HG02852 (cell line): ENCODE results near the gene SHOX.
"Not testable (repeated sequence)": the region's sequence is repeated elsewhere in the genome, so short reads cannot be mapped to it uniquely, and the experiment has no call there.

Experiments
- ATAC-seq: cut with Tn5 transposase; IDR thresholded peaks from one replicate; pipeline ENCODE4 v1.9.1; 2021; ENCODE audit warnings: mild to moderate bottlenecking, moderate library complexity; ENCODE audit not compliant: unreplicated experiment

The SHOX gene

GRCh38 chrX:636981-637659 lies 6.5 kb downstream of the SHOX start:
- no peak for ATAC-seq

- ATAC-seq = no peak
These were observed 7.3 kb downstream of the SHOX start for GRCh38 chrX:637660-638481.

DNA sequence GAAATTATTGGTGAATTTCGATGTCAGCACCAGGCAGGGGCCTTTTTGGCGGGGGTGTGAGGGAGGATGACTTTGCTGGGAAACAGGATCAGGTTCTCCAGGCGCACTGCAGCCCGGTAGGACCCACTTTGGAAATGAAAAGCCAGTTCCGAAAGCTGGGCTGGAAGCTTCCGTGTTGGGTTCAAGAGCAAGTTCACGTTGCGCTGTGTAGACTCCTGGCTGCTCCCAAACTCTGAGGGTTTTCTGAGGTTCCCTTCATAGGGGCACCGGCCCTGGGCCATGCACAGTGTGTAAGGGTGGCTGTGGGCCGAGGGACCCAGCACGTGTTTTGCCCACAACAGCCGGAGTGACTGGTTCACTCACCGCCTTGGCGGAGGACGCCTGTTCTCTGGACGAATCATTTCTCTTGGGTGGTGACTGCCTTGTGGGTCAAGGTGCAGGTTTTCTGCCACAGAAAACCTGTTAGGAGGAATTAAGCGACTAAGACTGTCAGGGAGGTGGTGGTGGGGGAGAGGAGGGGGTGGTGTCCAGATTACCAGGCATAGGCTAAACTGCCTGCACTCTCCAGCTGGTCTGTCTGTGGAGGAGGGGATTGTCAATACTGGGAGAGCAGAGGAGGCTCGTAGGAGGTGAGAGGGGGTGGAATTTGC lies 8.0 kb downstream of the SHOX start:
- ATAC-seq = no peak

GRCh38 chrX:639151-639550 lies 8.6 kb downstream of the SHOX start:
- ATAC-seq = no peak

GRCh38 chrX:640641-641040 lies 10.1 kb downstream of the SHOX start:
- ATAC-seq = no peak

DNA sequence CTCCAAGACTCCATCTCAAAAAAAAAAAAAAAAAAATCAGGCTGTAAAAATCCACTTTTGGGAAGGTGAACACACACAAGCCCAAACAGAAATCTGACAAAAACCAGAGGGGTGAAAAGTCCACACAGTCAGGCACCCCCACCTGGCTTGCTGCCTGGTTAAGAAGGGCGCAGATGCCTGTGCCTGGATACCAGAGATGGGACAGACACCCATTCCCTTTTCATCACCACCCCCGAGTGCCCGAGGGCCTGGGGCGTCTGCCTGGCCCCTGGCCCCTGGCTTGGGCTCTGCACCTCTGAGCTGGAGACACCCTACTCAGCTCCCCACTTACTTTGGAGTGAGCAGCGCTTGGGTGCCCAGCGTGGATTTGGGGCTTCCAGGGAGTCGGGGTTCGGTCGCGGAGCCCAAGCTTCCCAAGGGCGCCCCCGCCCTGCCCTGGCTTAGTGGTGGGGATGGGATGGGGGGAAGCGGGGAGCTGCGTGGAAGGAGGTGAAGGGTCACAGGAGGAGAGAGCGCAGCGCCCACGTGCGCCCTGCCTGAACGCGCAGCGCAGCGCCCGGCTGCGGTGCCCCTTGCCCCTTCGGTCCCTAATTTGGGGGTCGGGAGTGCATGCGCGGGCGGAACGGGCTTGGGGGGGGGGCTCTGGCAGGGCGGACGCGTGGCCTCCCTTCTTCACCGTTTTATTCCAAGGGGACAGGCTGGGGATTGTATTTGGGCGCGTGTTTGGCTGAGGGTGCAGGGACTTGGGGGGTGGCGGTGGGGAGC lies 11.3 kb downstream of the SHOX start:
- ATAC-seq = no peak

- ATAC-seq = no peak
These were observed 12.0 kb downstream of the SHOX start for GRCh38 chrX:642436-643240.

- no peak for ATAC-seq
These were observed 12.6 kb downstream of the SHOX start for GRCh38 chrX:643241-643595.

- ATAC-seq = no peak
These were observed 13.3 kb downstream of the SHOX start for GRCh38 chrX:643911-644303.

DNA sequence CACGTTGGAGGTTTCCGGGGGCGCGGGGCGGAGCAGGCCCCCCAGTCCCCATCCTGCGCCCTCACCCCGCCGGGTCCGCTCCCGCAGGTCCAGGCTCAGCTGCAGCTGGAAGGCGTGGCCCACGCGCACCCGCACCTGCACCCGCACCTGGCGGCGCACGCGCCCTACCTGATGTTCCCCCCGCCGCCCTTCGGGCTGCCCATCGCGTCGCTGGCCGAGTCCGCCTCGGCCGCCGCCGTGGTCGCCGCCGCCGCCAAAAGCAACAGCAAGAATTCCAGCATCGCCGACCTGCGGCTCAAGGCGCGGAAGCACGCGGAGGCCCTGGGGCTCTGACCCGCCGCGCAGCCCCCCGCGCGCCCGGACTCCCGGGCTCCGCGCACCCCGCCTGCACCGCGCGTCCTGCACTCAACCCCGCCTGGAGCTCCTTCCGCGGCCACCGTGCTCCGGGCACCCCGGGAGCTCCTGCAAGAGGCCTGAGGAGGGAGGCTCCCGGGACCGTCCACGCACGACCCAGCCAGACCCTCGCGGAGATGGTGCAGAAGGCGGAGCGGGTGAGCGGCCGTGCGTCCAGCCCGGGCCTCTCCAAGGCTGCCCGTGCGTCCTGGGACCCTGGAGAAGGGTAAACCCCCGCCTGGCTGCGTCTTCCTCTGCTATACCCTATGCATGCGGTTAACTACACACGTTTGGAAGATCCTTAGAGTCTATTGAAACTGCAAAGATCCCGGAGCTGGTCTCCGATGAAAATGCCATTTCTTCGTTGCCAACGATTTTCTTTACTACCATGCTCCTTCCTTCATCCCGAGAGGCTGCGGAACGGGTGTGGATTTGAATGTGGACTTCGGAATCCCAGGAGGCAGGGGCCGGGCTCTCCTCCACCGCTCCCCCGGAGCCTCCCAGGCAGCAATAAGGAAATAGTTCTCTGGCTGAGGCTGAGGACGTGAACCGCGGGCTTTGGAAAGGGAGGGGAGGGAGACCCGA lies 14.0 kb downstream of the SHOX start:
- ATAC-seq = no peak

GRCh38 chrX:646228-646495 lies 15.6 kb downstream of the SHOX start:
- no peak for ATAC-seq

- ATAC-seq = no peak
These were observed 16.2 kb downstream of the SHOX start for GRCh38 chrX:646796-647195.

- ATAC-seq = no peak
These were observed 18.6 kb downstream of the SHOX start for GRCh38 chrX:649166-649565.

DNA sequence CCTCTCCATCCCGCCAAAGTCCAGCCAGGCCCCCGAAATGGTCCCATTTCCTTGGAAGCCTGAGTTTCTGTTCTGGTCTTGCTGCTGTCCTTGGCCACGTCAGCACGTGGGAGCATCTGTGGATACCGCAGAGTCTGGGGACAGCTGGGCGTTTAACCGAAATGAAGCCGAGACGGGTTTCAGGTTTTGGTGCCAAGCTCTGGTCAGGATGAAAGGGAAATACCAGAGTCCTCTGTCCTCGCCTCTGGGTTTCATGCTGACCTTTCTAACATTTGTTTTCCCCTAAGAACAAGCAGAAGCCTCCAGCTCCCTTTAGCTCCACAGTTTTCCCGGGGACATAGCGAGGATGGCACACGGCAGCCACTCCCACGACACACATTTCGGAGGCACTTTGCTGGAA lies 19.7 kb downstream of the SHOX start:
- ATAC-seq = no peak

- ATAC-seq = no peak
These were observed 20.2 kb downstream of the SHOX start for GRCh38 chrX:650811-651210.

DNA sequence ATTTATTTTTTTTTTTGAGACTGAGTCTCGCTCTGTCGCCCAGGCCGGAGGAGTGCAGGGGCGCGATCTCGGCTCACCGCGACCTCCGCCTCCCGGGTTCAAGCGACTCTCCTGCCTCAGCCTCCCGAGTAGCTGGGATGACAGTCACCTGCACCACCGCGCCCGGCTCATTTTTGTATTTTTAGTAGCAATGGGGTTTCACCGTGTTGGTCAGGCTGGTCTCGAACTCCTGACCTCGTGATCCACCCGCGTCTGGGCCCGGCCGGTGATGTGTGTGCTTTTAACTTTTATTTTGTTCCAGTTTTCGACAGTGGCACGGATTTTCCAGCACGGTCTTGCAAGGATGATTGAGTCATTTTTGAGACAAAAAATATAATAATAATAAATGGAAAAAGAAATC lies 21.3 kb downstream of the SHOX start:
- ATAC-seq = not testable (repeated sequence)

DNA sequence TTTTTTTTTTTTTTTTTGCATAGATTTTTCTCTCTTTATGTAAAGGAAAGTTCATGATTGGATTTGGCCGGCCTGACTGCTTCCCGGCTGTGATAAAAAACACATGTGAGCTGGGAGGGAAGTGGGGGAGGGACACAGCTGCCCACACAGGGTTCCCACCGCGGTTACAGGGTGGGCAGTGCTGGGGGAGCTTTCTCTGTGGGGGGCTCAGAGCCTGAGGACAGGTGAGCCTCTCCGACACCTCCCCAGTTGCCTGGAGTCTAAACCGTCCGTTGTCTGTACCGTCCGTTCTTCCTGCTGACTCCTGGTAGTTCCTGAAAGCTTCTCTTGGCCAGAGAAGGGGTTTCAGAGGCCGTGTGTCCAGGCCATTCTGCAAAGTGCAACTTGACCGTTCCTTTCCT lies 21.8 kb downstream of the SHOX start:
- ATAC-seq = no peak

- ATAC-seq = no peak
These were observed 22.7 kb downstream of the SHOX start for GRCh38 chrX:653306-653705.

DNA sequence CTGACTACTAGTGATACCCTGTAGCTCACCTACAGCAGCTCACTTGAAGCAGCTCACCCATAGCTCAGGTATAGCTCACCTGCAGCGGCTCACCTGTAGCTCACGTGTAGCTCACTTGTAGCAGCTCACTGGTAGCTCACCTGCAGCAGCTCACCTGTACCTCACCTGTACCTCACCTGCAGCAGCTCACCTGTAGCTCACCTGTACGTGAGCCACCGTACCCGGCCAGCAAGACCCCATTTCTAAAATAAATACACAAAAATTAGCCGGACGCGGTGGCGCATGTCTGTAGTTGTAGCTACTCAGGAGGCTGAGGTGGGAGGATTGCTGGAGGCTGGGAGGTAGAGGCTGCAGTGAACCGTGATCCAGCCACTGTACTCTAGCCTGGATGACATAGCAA lies 30.6 kb downstream of the SHOX start:
- ATAC-seq = no peak

DNA sequence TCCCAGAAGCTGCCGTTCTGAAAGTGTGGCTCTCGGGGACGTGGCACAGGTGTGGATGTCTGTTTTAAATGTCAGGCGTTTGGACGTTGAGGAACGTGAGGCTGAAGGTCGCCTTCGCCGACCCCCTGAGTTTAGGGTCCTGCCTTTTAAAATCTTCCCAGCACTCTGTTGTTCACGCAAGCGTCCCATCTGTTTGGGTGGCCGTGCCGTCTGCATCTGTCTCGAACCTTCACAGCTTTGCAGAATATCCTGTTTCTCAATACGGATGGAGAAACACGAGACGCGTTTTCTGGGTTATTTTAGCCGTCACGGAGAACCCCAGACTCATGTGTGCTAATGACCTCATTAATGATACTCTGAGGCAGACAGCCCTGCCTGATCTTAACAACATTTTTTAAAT lies 31.5 kb downstream of the SHOX start:
- no peak for ATAC-seq
